Vagina (tissue), 2 donors: ENCODE measurements around the gene KIRREL3. TPM values are rescaled to one million over a fixed set of nuclear protein-coding genes. Genes with fewer than 3 reads are reported as not detected.

Experiments used
- DNase-seq, 2 donors: peaks; one replicate each; pipeline ENCODE4 v3.0.0-alpha.2; 2017; ENCODE audit errors: extremely low spot score in 2 of 2
- H3K27ac ChIP-seq: fragments of 200-600 bp; sonication (generic); one replicate; pipeline ENCODE4 v1.5.1; 2019
- H3K27me3 ChIP-seq: fragments of 200-600 bp; sonication (generic); one replicate; pipeline ENCODE4 v1.5.1; 2019
- H3K36me3 ChIP-seq, 2 donors: fragments of 200-600 bp; sonication (generic); one replicate each; pipeline ENCODE4 v1.5.1; 2017 to 2019
- H3K4me1 ChIP-seq: fragments of 200-600 bp; sonication (generic); one replicate; pipeline ENCODE4 v1.5.1; 2019
- H3K4me3 ChIP-seq, 2 donors: fragments of 200-600 bp; sonication (generic); 1 replicate in 1 of 2; 2 replicates in 1 of 2; pipeline ENCODE4 v1.5.1; 2016 to 2019
- H3K9me3 ChIP-seq: fragments of 200-600 bp; sonication (generic); one replicate; pipeline ENCODE4 v1.5.1; 2019
- POLR2A ChIP-seq, 2 donors: fragments of 450-650 bp; IDR thresholded peaks; one replicate each; pipeline ENCODE4 v1.6.1; 2017; ENCODE audit warnings: antibody characterized with exemption in 2 of 2, mild to moderate bottlenecking in 2 of 2, moderate library complexity in 2 of 2
- POLR2AphosphoS5 ChIP-seq, 2 donors: sonication (generic); formaldehyde crosslinking; IDR thresholded peaks; one replicate each; pipeline ENCODE4 v1.9.0; 2017; ENCODE audit warnings: antibody characterized with exemption in 2 of 2, mild to moderate bottlenecking in 2 of 2, low read depth in 1 of 2; ENCODE audit not compliant: insufficient read depth in 1 of 2
- intact Hi-C: fragments of 100-400 bp; cut with DNase I; formaldehyde crosslinking; loops from one replicate; pipeline ENCODE4 v1.15.1; 2023
- total RNA-seq: library from RNA; depleted of rRNA; stranded (reverse); fragments of >200 nt; gene quantifications from one replicate; pipeline ENCODE4 v1.2.3, GENCODE V29; 2016
- TF ChIP-seq, protein P1 (sequence below), 3 experiments: fragments of 450-650 bp in 2 of 3; fragments of 200-600 bp in 1 of 3; sonication (generic) in 1 of 3; IDR thresholded peaks; one replicate each; pipeline ENCODE4 v1.5.1; 2017 to 2019; ENCODE audit warnings: antibody characterized with exemption in 3 of 3, mild to moderate bottlenecking in 2 of 3, moderate library complexity in 2 of 3

The KIRREL3 gene
- not detected for total RNA-seq

DNA sequence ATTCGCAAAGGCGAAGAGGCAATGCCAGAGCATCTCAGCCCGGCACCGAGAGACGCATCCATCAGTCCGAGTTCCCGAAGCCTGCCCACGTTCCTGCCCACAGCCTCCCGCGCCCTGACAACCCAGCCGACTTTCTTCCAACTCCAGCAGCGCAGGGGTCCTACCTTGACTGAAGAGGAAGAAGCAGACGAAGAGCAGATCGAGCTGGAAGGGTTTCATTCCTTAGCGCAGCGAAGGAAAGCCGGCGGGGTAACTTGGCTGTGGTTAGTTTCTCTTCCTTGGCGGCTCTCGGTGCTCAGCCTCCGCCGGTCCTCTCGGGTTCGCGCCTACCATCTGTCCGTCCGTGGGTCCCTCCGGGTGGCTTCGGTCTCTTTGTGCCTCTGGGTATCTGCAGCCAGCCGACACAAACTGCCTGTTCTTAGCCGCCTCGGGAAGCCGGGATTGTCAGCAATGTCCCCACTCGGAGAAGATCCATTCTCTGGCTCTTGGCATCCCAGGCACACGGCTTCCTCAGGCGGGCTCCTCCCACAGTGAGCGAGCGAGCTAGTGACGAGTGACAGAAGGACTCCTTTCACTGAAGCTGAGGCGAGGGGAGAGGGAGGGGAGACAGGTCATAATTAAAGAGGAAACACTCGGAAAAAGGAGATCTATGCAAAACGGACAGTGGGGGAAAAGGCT lies at the start of gene KIRREL3:
KIRREL3 (minus strand) TSS at position 480 of the 678 bp plus-strand sequence.
- peaks cover 12% of the 10 kb centered on the region for H3K27me3 ChIP-seq
- intact Hi-C loops, result no loop called here

DNA sequence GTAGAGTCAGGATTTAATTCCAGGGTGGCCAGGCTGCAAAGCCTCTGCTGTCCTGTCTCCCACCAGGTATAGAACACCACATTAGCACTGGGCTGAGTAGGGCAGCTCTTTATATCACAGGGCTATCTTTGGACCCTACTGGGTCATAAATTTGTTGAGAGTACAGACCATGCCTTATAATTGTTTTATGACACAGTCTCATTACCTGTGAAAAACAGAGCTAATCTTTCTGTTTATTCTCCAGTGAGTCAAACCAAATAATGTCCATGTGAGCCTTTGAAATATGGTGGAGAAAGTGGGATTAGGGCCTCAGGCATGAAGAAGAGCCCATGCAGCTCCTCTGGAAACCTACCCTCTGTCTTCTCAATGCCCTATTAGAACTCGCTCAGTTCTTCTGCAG lies 49.6 kb upstream of the KIRREL3 start:
- peak in 1 of 2 donors; percentile 37 for DNase-seq
- Histone ChIP-seq H3K9me3 (no peaks in the 10 kb centered on the region), H3K27ac (no peak overlapping the region), H3K27me3 (no peaks in the 10 kb centered on the region), H3K4me3 (no peak overlapping the region), H3K4me1 (no peaks in the 10 kb centered on the region), H3K36me3 (no peaks in the 10 kb centered on the region)
- TF ChIP-seq POLR2A (IDR thresholded peaks at IDR 0.05) (no peak), POLR2AphosphoS5 (IDR thresholded peaks at IDR 0.05; ENCODE audit: insufficient read depth in 1 of 2, low read depth in 1 of 2) (no peak)
- TF ChIP-seq, protein P1, sequence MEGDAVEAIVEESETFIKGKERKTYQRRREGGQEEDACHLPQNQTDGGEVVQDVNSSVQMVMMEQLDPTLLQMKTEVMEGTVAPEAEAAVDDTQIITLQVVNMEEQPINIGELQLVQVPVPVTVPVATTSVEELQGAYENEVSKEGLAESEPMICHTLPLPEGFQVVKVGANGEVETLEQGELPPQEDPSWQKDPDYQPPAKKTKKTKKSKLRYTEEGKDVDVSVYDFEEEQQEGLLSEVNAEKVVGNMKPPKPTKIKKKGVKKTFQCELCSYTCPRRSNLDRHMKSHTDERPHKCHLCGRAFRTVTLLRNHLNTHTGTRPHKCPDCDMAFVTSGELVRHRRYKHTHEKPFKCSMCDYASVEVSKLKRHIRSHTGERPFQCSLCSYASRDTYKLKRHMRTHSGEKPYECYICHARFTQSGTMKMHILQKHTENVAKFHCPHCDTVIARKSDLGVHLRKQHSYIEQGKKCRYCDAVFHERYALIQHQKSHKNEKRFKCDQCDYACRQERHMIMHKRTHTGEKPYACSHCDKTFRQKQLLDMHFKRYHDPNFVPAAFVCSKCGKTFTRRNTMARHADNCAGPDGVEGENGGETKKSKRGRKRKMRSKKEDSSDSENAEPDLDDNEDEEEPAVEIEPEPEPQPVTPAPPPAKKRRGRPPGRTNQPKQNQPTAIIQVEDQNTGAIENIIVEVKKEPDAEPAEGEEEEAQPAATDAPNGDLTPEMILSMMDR (IDR thresholded peaks at IDR 0.05), result no peak
- intact Hi-C loops, result no loop called here

More for the DNA sequence above, at the start of gene KIRREL3:
- no peak for DNase-seq
- no peaks in the 10 kb centered on the region for H3K9me3 ChIP-seq
- peak within 1 kb of the TSS; percentile 28 to 35 for H3K4me3 ChIP-seq
- no peak within 1 kb of the TSS for H3K27ac ChIP-seq
- TF ChIP-seq POLR2AphosphoS5 (IDR thresholded peaks at IDR 0.05; ENCODE audit: insufficient read depth in 1 of 2, low read depth in 1 of 2) (no peak), POLR2A (IDR thresholded peaks at IDR 0.05) (no peak)
- TF ChIP-seq, protein P1 (IDR thresholded peaks at IDR 0.05), result no peak
- H3K4me1 ChIP-seq, result peaks cover 20% of the 10 kb centered on the region
- H3K36me3 ChIP-seq, result no peaks in the 10 kb centered on the region

DNA sequence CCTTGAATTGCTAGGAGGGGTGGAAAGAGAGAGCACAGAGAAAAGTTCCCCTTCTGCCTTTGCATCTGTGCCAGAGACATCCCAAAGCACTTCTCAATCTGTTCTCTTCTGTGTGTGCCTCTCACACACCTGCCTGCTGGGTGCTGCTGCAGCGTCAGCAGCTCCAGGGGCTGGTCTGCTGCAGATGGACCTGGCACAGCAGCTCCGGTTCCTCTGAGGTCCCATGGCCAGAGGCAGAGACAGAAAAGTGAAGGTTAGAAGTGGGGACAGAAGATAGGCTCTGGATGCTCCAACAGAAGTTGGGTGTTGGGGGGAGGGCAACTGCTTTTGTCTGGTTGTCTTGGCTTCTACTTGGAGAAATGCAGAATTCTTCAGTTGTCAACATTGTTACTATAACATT lies 48.9 kb upstream of the KIRREL3 start:
- TF ChIP-seq, protein P1 (IDR thresholded peaks at IDR 0.05), result no peak
- no peak for TF ChIP-seq POLR2A (IDR thresholded peaks at IDR 0.05)
- no peak for TF ChIP-seq POLR2AphosphoS5 (IDR thresholded peaks at IDR 0.05; ENCODE audit: insufficient read depth in 1 of 2, low read depth in 1 of 2)
- Histone ChIP-seq H3K4me1 (no peaks in the 10 kb centered on the region), H3K36me3 (no peaks in the 10 kb centered on the region), H3K27ac (no peak overlapping the region), H3K27me3 (no peaks in the 10 kb centered on the region), H3K4me3 (no peak overlapping the region), H3K9me3 (no peaks in the 10 kb centered on the region)
- intact Hi-C loops, result no loop called here
- DNase-seq, result peak in 1 of 2 donors; percentile 54

DNA sequence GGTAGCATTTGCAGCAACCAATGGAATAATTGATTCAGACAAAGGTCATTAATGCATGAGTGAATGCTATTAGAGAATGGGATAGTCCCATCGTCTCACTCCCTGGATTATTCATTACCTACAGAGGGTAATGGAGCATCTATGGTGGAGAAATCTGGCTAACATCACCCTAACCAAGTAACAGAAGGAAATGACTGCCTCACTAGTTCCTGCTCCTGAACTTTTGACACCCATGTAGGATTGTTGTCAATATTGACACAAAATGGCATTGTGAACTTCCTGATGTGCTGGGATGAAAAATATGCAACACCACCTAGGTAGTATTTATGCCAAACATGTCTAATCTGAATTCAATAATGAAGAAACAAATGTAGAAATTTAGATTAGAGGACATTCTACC lies 44.0 kb upstream of the KIRREL3 start:
- Histone ChIP-seq H3K27me3 (no peaks in the 10 kb centered on the region), H3K9me3 (no peaks in the 10 kb centered on the region), H3K36me3 (no peaks in the 10 kb centered on the region), H3K4me1 (no peaks in the 10 kb centered on the region), H3K27ac (no peak overlapping the region), H3K4me3 (no peak overlapping the region)
- no peak for DNase-seq
- intact Hi-C loops, result no loop called here
- no peak for TF ChIP-seq POLR2A (IDR thresholded peaks at IDR 0.05)
- TF ChIP-seq, protein P1 (IDR thresholded peaks at IDR 0.05), result no peak
- no peak for TF ChIP-seq POLR2AphosphoS5 (IDR thresholded peaks at IDR 0.05; ENCODE audit: insufficient read depth in 1 of 2, low read depth in 1 of 2)

DNA sequence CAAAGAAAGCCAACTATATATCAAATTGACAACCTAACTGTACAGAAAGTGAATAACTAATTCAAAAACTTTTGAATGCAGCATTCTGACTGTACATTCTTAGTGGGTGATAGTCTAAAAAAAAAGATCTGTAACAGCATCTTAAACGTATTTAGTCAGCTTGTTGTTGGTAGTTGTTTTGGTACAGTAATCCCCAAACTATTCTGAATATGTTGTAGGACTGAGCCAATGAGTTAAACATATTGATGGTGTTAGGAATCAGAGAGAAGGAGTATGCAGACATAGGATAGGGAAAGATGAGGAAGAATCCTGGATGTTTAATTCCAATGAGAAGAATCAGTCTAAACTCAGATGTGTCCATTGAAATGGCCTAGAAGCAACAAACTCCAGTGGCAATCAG lies 41.9 kb upstream of the KIRREL3 start:
- Histone ChIP-seq H3K4me1 (no peaks in the 10 kb centered on the region), H3K27me3 (no peaks in the 10 kb centered on the region), H3K4me3 (no peak overlapping the region), H3K36me3 (no peaks in the 10 kb centered on the region), H3K9me3 (no peaks in the 10 kb centered on the region), H3K27ac (no peak overlapping the region)
- TF ChIP-seq POLR2A (IDR thresholded peaks at IDR 0.05), result no peak
- no peak for TF ChIP-seq POLR2AphosphoS5 (IDR thresholded peaks at IDR 0.05; ENCODE audit: insufficient read depth in 1 of 2, low read depth in 1 of 2)
- TF ChIP-seq, protein P1 (IDR thresholded peaks at IDR 0.05), result no peak
- intact Hi-C loops, result no loop called here
- DNase-seq, result no peak
